NCI-H460 (cell line): ENCODE results near the gene RBM12. TPM values are rescaled to one million over a fixed set of nuclear protein-coding genes. Genes with fewer than 3 reads are reported as not detected.
A peak's percentile ranks its signal among the peaks of the same experiment; 100 is the strongest.
"Not testable (repeated sequence)": the region's sequence is repeated elsewhere in the genome, so short reads cannot be mapped to it uniquely, and the experiment has no call there.

Experiments used
- DNase-seq: peaks from one replicate; pipeline ENCODE4 v3.0.0-alpha.2; 2016; ENCODE audit warnings: low read depth; ENCODE audit errors: extremely low read depth
- polyA plus RNA-seq: library from polyadenylated mRNA; depleted of rRNA; stranded (reverse); fragments of >200 nt; gene quantifications from 2 replicates; pipeline ENCODE4 v1.2.3, GENCODE V29; 2014; cell fraction: nucleus; rRNA removed
- total RNA-seq: library from RNA; depleted of rRNA; stranded (reverse); fragments of >200 nt; shearing (Covaris generic); gene quantifications from 2 replicates; pipeline ENCODE4 v1.2.3, GENCODE V29; 2014; rRNA removed

The RBM12 gene
- total RNA-seq = 57.2 and 64.0 TPM in 2 replicates
- 53.3 and 76.6 TPM in 2 replicates for polyA plus RNA-seq

- peak; percentile 87 for DNase-seq
These were observed at the start of gene RBM12, which contains the start of gene CPNE1 for GRCh38 chr20:35664466-35665206. RBM12 (minus strand) TSS chr20:35664900; CDS start chr20:35655322, 9,578 bp downstream. CPNE1 (minus strand) TSS chr20:35664900; CDS start chr20:35632923, 31,977 bp downstream.

GRCh38 chr20:35714127-35714526 lies 49.4 kb upstream of the RBM12 start:
- no peak for DNase-seq

- not testable (repeated sequence) for DNase-seq
These were observed 48.4 kb upstream of the RBM12 start for GRCh38 chr20:35713120-35713519.

GRCh38 chr20:35711588-35712209 lies 47.0 kb upstream of the RBM12 start:
- DNase-seq = no peak

GRCh38 chr20:35710884-35711587 lies 46.3 kb upstream of the RBM12 start:
- DNase-seq = no peak

GRCh38 chr20:35710039-35710438 lies 45.3 kb upstream of the RBM12 start:
- DNase-seq = no peak

GRCh38 chr20:35709259-35709658 lies 44.6 kb upstream of the RBM12 start:
- no peak for DNase-seq

GRCh38 chr20:35708502-35708901 lies 43.8 kb upstream of the RBM12 start:
- DNase-seq = no peak

GRCh38 chr20:35706591-35707529 lies 42.2 kb upstream of the RBM12 start:
- not testable (repeated sequence) for DNase-seq

GRCh38 chr20:35705894-35706293 lies 41.2 kb upstream of the RBM12 start:
- DNase-seq = not testable (repeated sequence)

- no peak for DNase-seq
These were observed 40.0 kb upstream of the RBM12 start for GRCh38 chr20:35704514-35705261.

GRCh38 chr20:35702824-35703695 lies 38.4 kb upstream of the RBM12 start:
- no peak for DNase-seq

GRCh38 chr20:35702051-35702823 lies 37.5 kb upstream of the RBM12 start:
- no peak for DNase-seq

GRCh38 chr20:35700625-35701148 lies 36.0 kb upstream of the RBM12 start:
- no peak for DNase-seq

- DNase-seq = no peak
These were observed 35.4 kb upstream of the RBM12 start for GRCh38 chr20:35699957-35700624.

- peak; percentile 79 for DNase-seq
These were observed 34.6 kb upstream of the RBM12 start, which contains the start of the genes NFS1 and ROMO1 for GRCh38 chr20:35699127-35699956. NFS1 (minus strand) TSS chr20:35699352; CDS start chr20:35699288, 64 bp downstream. ROMO1 (plus strand) TSS chr20:35699405; CDS start chr20:35699633, 228 bp downstream.
